GM19455 (cell line): Measurements from ENCODE around the gene SASS6.

Experiments
- ATAC-seq: cut with Tn5 transposase; IDR thresholded peaks from one replicate; pipeline ENCODE4 v1.9.1; 2021; ENCODE audit not compliant: unreplicated experiment

The SASS6 gene, protein sequence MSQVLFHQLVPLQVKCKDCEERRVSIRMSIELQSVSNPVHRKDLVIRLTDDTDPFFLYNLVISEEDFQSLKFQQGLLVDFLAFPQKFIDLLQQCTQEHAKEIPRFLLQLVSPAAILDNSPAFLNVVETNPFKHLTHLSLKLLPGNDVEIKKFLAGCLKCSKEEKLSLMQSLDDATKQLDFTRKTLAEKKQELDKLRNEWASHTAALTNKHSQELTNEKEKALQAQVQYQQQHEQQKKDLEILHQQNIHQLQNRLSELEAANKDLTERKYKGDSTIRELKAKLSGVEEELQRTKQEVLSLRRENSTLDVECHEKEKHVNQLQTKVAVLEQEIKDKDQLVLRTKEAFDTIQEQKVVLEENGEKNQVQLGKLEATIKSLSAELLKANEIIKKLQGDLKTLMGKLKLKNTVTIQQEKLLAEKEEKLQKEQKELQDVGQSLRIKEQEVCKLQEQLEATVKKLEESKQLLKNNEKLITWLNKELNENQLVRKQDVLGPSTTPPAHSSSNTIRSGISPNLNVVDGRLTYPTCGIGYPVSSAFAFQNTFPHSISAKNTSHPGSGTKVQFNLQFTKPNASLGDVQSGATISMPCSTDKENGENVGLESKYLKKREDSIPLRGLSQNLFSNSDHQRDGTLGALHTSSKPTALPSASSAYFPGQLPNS

DNA sequence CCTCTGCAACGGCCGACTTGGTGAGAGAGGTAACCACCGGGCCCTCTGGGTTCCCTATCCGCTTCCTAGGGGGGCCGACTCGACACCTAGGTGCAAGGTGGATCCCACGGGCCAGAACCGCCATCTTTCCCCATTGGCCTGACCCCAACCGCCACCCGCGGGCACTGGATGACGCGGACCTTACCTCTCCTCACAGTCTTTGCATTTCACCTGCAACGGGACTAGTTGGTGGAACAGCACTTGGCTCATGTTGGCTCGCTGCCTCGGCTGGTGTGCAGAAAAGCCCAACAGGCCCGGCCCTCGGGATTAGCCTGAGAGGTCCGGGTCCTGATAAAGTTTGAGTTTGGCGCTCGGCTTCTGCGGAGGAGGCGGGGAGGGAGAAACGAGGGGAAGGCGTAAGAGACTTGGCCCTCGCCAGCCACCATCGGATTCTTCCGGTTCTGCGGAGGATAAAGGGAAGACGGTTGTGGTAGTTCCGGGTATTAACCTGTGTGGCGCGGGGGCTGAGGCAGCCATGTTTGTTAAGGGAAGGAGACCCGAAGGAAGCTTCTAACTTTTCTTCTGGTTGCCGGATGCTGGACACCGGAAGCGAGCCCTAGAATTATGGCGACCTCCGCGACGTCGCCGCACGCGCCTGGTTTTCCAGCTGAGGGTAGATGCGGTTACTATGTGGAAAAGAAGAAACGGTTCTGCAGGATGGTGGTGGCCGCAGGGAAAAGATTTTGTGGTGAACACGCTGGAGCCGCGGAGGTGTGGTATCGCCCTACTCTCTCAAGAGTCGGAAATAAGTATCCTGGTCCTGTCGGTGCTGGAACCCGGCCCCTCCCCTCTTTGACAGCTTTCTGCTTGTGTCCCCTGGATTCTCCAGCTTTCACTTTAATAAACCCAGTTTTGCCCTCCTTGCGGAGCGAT lies at the start of gene SASS6, which contains the start of gene TRMT13:
Gene SASS6 (minus strand): TSS at position 365 of the 912 bp plus-strand sequence. CDS start 116 bp downstream, at position 249.
Gene TRMT13 (plus strand): TSS at position 598 of the 912 bp plus-strand sequence. CDS start 6 bp downstream, at position 604.
- peak; percentile 90 for ATAC-seq

DNA sequence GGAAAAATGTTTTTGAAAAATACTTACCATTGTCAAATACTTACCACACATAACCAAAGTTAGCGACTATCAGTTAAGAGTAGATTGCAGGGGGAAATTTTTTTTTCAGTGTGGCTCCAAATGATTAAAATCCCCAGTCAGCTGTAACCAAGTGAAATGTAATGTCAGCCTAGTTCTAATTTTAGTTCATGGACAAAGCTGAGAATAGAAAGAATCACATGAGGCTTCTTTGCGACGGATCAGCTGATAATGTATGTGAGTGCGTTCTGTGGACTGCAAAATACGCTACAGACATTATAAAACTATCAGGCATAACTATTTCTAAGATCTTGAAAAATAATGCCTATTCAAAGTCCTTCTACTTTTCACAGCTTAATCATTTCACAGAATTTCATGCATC lies 45.4 kb upstream of the SASS6 start, which contains the start of gene LRRC39:
Gene LRRC39 (minus strand): TSS at position 166 of the 400 bp plus-strand sequence. CDS start 9,740 bp downstream, outside the sequence.
- ATAC-seq, result no peak

DNA sequence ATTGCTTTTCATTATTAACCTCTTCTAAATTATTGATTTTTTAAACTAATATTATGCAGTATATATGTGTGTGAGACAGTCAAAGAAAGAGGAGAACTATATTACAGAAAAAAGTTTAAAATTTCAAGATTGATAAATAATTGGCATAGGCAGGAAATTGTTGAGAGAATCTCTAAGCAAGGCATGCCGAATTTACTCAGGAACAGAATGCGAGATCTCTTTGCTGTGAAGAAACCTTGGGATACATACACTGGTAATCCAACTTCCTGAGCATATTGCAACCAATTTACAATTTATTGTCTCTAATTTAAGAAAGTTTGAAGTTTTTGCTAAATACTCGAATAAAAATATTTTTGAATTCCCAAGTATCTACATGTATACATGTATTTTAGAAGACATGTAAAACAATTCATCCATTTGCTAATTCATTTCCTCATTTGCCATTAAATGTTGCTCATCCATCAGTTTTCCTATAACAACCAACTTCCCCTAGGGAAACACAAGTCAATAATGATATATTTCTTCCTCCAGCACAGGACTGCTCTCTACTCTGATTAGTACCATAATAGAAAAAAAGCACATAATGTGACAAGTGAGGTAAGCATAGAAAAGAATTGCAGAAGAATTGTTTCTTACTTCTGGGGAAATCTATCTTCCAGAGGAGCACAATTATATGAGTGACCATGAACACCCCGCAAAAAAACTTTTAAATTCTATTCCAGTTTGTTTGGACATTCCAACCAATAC lies 44.7 kb upstream of the SASS6 start:
- ATAC-seq, result no peak

DNA sequence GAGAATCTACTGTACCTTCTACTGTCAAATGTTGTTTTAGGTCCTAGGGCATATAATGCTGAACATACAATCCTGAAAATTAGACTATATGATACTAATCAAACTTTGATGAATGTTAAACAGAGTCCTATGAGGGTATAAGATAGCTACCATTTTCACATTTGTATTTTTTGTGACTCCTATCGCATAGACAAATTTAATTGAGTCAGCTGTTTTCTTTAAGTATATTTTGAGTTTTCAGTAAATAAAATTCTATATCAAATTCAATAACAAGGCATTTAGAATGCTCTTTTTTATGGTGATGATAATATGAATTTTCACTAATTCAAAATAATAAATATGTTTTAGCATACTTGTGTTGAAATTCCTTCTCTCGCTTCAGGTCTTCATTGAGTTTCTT lies 35.3 kb upstream of the SASS6 start:
- no peak for ATAC-seq

DNA sequence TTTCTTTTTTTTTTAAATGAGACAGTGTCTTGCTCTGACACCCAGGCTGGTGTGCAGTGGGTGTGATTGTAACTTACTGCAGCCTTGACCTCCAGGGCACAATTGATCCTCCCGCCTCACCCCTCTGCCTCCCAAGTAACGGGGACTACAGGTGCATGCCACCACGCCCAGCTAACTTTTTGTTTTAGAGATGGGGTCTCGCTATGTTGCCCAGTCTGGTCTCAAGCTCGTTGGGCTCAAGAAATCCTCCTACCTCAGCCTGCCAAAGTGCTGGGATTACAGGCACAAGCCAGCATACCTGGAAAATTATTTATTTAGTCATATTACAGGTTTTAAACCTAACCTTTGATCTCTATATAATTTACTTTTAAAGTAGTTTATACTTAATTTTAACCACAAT lies 32.0 kb upstream of the SASS6 start:
- ATAC-seq, result no peak

DNA sequence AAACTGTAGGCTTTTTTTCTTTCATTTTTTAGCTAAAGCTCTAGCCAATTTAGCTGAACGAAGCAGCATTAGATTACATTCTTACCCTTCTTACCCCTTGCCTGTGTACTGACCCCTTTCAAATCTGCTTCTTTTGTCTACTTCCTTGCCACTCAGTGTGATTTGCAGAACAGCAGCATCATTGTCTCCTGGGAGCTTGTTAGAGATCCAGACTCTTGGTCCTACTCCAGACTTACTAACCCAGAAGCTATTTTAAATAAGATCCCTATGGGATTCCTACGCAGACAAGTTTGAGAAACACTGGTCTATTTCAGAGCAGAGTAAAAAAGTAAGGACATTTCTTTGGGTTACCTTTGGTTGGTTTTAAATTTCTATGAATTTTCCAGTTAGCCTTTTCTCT lies 31.5 kb upstream of the SASS6 start:
- no peak for ATAC-seq

DNA sequence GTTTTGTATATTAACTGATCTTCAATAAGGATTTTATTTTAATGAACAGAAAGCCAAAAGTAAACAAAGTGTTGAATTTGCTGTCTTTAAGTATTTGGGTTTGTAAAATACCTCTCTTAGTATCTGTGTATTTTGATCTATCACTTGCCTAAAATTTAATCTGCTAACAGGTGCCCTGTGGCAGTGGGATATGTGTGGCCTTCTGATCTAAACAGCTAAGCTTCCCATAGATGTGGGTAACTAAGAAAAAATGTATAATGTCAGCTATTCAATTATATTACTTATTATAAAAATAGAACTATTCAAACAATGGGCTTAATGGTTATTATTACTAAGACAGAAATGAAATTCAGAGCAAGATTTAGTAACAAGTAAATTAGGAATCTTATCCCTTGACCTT lies 30.2 kb upstream of the SASS6 start:
- no peak for ATAC-seq

DNA sequence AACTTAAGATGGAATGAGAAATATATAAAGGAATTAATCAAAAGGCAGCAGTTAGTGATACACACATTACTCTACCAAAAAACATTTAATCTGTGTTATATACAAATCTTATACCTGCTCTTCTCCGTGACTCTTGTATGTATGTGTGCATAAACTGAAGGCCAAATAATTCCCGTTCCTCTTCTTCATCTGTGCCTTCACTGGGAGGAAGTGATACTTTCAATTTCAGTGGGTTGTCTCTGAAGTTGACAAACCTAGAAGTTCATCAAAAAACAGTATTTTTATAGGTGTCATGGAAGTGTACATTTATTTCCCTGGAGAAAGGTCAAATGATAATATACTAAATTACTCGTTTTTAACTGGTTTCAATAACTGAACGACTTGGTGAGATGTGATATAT lies 19.5 kb upstream of the SASS6 start:
- peak; percentile 84 for ATAC-seq

DNA sequence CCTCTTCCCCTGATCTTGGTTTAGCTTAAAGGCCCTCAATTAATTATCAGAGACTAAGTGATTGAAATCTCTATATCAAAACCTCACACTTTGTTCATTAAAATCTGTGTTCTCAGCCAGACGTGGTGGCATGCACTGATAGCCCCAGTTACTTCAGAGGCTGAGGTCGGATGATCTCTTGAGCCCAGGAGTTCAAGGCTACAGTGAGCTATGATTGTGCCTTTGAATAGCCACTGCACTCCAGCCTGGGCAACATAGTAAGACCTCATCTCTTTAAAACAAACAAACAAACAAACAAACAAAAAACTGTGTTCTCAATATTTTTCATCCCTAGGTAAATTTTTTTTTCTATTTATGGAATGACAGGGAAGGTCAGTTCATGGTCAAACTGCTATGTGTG lies 18.9 kb upstream of the SASS6 start:
- no peak for ATAC-seq

DNA sequence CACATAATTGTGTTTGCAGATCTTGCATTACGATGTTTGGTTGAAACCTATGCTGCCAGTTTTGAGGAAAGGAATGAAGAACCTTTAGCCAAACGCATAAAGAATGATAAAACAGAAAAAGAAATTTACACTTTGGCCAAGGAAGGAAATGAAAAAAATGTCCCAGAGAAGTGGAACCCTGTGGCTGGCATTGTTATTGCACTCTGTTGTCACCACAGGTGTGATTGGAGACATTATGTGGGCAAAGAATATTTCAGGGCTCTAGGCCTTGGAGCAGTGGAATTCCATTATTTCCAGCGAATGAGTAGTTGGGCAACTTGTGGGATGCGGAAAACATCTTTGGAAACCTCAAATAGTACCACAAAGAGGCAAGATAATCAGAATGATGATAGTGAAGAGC lies 15.1 kb upstream of the SASS6 start:
- ATAC-seq, result no peak

DNA sequence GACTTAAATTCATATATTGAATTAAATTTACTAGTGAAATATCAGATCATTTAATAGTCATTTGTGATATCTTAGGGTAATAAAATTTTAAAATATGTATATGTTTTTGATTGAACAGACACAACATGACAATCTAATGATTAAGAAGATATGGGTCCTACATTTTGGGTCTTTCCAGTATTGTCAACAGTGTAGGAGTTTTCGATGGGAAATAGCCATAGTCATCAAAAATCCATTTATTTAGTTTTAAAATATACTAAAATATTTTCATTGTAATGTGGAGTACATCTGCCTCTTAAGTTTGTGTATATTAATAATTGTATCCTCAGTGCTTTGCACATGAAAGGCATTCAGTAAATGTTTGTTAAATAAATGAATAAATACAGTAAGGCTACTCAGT lies 14.2 kb upstream of the SASS6 start:
- no peak for ATAC-seq

DNA sequence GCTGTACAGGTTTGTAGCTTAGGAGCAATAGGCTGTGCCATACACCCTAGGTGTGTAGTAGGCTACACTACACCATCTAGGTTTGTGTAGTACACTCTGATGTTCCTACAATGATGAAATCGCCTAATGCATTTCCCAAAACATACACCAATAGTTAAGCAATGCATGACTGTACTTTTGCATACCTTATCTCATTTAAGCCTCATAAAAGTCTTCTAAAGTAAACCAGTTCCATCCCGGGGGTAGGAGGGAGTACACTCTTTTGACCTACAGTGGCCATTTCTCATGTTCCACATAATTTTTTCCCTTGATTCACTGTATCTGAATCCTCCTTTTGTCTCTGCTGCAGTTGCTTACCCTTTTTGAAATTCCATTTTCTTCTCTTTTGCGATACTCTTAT lies 12.4 kb upstream of the SASS6 start:
- ATAC-seq, result no peak

DNA sequence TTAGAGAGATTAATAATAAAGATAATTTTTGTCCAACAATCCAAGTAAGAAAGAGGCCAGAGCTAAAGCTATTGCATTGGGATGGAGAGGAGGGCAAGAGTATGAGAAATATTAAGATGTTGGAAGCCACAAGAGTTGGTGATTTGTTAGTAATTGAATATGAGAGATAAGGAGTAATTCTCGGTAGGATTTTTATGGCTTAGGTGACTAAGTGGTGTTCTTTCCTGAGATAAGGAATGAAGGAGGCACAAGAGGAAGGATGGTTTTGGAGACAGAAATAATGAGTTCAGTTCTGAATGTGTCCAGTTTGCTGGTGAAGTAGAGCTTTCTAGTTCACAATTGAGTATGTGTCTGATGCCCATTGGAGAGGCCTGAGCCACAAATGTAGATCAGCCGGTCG lies 9.6 kb upstream of the SASS6 start:
- no peak for ATAC-seq

DNA sequence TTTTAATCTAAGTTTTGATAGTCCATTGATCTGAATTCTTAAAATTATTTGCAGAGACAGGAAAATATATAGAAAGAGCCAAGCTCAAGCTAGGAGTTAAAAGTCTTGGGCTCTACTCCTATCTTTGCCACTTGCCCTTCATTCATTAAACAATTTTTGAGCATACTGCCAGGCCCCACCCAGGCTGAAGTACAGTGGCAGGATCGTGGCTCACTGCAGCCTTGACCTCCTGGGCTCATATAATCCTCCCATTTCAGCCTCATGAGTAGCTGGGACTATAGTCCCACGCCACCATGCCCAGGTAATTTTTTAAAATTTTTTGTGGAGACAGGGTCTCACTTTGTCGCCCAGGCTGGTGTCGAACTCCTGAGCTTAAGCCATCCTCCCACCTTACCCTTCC lies 8.5 kb upstream of the SASS6 start:
- no peak for ATAC-seq

DNA sequence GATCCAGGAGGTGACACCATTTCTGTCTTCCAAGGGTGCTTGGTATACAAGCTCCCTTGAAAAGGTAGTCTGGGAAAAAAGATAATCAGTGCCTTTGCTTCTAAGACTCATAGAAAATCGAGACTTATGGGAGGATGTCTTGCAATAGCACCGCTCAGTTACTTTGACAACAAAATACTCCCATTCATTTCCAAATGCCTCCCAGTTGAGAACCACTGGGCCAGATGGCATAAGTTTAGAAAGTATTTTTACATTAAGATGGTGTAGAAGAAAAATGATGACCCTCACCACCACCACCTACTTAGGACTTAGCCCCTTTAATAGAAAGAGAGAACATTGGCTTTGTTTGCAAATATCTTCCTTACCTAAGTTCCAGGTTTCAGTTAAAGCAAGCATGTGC lies 4.9 kb upstream of the SASS6 start:
- ATAC-seq, result no peak

DNA sequence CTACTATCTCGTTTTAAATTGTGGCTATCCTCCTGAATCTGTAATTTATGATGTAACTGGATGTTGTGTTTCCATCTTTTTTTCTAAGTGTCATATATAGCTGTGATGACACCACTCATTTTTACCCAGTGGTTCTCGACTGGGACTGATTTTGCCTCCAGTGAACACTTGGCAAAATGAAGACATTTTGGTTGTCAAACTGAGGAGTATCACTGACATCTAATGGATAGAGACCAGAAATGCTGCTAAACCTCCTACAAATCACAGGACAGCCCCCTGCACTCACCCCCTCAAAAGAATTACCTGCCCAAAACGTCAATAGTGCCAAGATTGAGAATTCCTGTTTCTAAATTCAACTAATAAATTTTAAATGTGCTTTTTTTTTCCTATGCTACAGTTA lies 2.1 kb upstream of the SASS6 start:
- ATAC-seq, result no peak

DNA sequence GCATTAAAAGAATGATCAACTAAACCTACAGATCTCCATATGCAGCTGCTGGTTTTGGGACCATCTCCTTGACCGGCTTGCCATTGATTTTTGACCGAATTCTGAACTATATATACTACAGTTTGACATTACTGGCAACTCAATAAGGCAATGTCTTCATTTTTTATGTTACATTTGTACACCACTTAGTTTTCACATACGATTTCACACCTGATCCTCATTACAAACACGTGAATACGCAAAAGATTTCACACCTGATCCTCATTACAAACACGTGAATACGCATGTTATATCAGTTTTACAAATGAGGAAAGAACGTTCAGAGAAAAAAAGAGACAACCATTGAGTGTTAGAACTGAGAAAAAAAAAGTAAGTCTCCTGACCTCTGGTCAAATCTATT lies 1.1 kb downstream of the SASS6 start:
- no peak for ATAC-seq

DNA sequence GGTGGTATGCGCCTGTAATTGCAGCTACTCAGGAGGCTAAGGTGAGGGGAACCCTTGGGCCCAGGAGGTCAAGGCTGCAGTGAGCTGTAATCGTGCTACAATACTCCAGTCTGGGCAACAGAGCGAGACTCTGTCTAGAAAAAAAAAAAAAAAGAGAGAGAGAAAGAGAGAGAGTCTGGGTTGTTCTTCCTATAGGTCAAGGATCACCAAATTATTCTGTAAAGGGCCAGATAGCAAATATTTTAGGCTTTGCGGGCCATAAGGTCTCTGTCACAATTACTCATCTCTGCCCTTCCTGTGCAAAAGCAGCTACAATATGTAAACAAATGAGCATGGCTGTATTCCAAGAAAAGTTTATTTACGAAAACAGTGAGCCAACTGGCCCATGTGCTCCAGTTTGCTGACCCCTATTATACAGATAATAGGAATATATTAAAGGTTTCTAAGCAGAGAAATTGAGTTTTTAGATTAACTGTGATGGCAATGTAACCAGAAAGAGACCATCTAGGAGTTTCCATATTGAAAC lies 2.1 kb downstream of the SASS6 start:
- ATAC-seq, result no peak

DNA sequence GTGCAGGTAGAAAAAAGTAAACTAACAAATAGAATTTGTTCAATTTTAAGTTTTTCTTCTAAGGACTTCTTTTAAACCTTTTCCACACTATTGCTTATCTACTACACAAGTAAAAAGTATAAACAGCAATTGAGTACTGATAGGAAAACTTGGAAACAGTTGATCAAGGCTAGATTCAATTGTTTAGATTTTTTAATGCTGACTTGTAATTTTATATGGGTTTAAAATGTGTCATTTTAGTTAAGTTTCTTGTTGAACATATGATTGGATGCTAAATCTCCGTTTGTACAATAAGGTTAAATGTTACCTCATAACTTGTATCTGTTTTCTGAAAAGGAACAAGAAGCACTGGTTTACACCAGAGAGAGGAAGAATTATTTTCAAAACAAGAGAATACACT lies 5.5 kb downstream of the SASS6 start:
- no peak for ATAC-seq

DNA sequence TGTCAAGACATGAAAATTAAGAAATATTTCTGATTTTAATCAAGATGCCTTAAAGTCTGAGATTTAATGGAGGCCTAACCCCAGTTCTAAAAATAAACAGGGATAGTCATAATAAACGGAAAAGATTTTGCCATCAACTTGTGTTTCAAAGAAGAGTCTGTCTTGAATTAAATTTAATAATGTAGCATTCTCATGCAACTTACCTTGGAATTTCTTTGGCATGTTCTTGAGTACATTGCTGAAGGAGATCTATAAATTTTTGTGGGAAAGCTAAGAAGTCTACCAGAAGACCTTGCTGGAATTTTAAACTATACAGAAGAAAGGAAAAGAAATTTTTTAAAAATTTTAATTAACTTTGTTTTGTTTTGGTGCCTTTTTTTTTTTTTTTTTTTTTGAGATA lies 10.6 kb downstream of the SASS6 start:
- ATAC-seq, result no peak
